Ureter (tissue), 1 donor: ENCODE results near the gene EFNA4. TPM values are rescaled to one million over a fixed set of nuclear protein-coding genes. Genes with fewer than 3 reads are reported as not detected.

Experiments
- DNase-seq: peaks from one replicate; pipeline ENCODE4 v3.0.0-alpha.2; 2020; ENCODE audit warnings: low spot score
- total RNA-seq: library from RNA; stranded (reverse); gene quantifications from one replicate; pipeline ENCODE4 v1.2.4, GENCODE V29; 2023
- donor health status: DM: yes; HTN: yes; CAD: no.

EFNA4 gene
- total RNA-seq, 1 donor from 2014 or later, result 11.2 TPM

- no peak for DNase-seq
Observed at GRCh38 chr1:155086128-155086741, 22.7 kb downstream of the EFNA4 start.

- no peak for DNase-seq
Observed at GRCh38 chr1:155086856-155087535, 23.5 kb downstream of the EFNA4 start.

GRCh38 chr1:155091071-155092051 lies 27.8 kb downstream of the EFNA4 start:
- peak; percentile 82 for DNase-seq

- no peak for DNase-seq
Observed at GRCh38 chr1:155092131-155092530, 28.6 kb downstream of the EFNA4 start.

GRCh38 chr1:155092641-155093040 lies 29.1 kb downstream of the EFNA4 start:
- no peak for DNase-seq

- DNase-seq, result no peak
Observed at GRCh38 chr1:155093911-155094621, 30.5 kb downstream of the EFNA4 start.

- no peak for DNase-seq
Observed at GRCh38 chr1:155094622-155094948, 31.0 kb downstream of the EFNA4 start.

GRCh38 chr1:155099331-155099730 lies 35.8 kb downstream of the EFNA4 start:
- no peak for DNase-seq

GRCh38 chr1:155103325-155103724 lies 39.8 kb downstream of the EFNA4 start:
- DNase-seq, result no peak

GRCh38 chr1:155104605-155105534 lies 41.3 kb downstream of the EFNA4 start:
- no peak for DNase-seq

- no peak for DNase-seq
Observed at GRCh38 chr1:155105604-155106011, 42.1 kb downstream of the EFNA4 start.

GRCh38 chr1:155106862-155107261 lies 43.3 kb downstream of the EFNA4 start:
- DNase-seq, result no peak

GRCh38 chr1:155107309-155108264 lies 44.0 kb downstream of the EFNA4 start:
- no peak for DNase-seq

- DNase-seq, result no peak
Observed at GRCh38 chr1:155108296-155108695, 44.8 kb downstream of the EFNA4 start.

- no peak for DNase-seq
Observed at GRCh38 chr1:155110381-155110780, 46.8 kb downstream of the EFNA4 start.

GRCh38 chr1:155110826-155111225 lies 47.3 kb downstream of the EFNA4 start:
- no peak for DNase-seq

- no peak for DNase-seq
Observed at GRCh38 chr1:155113450-155113980, 50.0 kb downstream of the EFNA4 start.

GRCh38 chr1:155116113-155116764 lies 52.7 kb downstream of the EFNA4 start:
- DNase-seq, result no peak

GRCh38 chr1:155117610-155118009 lies 54.1 kb downstream of the EFNA4 start:
- DNase-seq, result no peak
